GM10248 (cell line): ENCODE results near the gene FAM221A.
"Not testable (repeated sequence)": the region's sequence is repeated elsewhere in the genome, so short reads cannot be mapped to it uniquely, and the experiment has no call there.

Experiments
- CTCF ChIA-PET: fragments of 300-600 bp; sonication (Branson Sonifier 250); formaldehyde crosslinking; extraction: SDS; loops from one replicate; lab custom pipeline; 2021; ENCODE audit warnings: antibody characterized with exemption; lab: Yijun Ruan, JAX
- POLR2A ChIA-PET: fragments of 350-650 bp; sonication (Branson Sonifier 250); formaldehyde crosslinking; extraction: SDS; loops from one replicate; lab custom pipeline; 2020; ENCODE audit warnings: antibody characterized with exemption; lab: Yijun Ruan, JAX
- DNase-seq: peaks from one replicate; pipeline ENCODE4 v3.0.0; 2012; ENCODE audit errors: extremely low spot score
- TF ChIP-seq, protein P1 (sequence below): IDR thresholded peaks from 2 replicates; pipeline ENCODE4 v1.5.1; 2012; ENCODE audit warnings: mild to moderate bottlenecking, low read depth; ENCODE audit errors: extremely low read depth, missing control alignments, control extremely low read depth

FAM221A gene

DNA sequence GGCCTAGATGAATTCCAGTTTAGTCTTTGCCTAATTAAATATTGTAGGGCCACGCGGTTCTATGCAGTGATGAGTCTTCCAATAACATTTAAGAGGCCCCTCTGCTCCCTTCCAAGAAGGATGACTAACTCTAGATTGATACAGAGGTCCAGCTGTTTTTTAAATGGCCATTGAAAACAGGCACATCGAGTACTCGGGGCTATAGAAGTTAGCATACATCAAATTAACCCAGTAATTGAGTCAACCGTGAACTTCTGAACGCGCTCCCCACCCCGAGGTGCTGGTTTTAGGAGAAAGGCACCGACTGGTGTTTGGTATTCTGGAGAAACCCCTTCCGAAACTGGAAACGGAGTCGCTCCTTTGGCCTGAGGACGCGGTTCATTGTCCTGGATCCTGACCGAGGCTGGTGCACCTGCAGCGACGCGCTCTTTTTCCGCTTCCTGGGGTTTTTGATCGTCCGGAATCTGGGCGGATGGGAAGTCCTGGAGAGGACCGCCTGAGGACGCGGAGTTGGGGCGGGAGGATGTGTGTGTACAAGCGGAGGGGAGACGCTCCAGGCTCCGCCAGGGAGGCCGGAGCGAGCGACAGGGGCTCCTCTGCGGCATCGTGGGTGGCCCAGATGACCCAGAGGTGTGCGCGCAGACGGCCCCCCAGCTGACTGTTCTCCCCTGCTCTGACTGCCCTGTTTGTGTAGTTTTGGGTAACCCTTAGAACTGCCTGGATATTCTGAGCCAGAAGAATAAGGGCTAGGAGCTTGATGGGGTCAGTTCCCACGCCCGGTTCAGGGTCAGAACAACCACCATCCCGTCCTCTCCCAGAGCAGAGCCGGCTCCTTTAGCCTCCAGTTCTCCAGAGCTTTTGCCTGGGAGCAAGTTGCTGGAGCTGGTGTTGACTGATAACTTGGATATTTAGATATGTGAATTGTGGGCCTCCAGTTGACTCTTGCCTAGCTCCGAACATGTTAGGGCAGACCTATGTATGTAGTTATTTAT is 711 bp downstream of the FAM221A start:
- peak; percentile 50 for DNase-seq
- CTCF ChIA-PET: interaction anchor here (0.9 to 10.5 kb wide), 13 partner anchors 9 to 136 kb away, joined by 3 to 112 read pairs (median 4); partner anchors contain the start of gene STK31
- TF ChIP-seq, protein P1, sequence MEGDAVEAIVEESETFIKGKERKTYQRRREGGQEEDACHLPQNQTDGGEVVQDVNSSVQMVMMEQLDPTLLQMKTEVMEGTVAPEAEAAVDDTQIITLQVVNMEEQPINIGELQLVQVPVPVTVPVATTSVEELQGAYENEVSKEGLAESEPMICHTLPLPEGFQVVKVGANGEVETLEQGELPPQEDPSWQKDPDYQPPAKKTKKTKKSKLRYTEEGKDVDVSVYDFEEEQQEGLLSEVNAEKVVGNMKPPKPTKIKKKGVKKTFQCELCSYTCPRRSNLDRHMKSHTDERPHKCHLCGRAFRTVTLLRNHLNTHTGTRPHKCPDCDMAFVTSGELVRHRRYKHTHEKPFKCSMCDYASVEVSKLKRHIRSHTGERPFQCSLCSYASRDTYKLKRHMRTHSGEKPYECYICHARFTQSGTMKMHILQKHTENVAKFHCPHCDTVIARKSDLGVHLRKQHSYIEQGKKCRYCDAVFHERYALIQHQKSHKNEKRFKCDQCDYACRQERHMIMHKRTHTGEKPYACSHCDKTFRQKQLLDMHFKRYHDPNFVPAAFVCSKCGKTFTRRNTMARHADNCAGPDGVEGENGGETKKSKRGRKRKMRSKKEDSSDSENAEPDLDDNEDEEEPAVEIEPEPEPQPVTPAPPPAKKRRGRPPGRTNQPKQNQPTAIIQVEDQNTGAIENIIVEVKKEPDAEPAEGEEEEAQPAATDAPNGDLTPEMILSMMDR: no peak
- POLR2A ChIA-PET: interaction anchor here (1.0 kb wide), 1 partner anchor 1443 kb away, joined by 4 read pairs; no protein-coding TSS in a partner anchor

DNA sequence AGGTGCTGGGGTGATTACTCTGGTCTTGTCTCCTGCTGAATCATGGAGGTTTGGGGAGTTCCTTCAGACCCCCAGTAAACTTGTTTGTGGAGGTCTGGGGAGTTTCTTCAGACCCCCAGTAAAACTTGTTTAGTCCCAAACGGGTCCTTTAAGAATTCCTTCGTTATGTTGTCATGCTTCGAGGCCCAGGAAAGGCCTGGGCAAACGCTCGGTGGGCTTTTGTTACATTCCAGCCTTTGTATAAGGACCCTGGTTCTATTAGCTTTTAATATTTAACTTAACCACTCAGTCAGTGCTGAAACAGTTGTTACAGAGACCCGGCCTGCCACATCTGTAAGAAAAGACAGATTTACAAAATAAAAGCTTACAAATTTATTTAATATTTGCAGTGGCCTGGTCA is 4.0 kb downstream of the FAM221A start:
- DNase-seq, POLR2A ChIA-PET: not testable (repeated sequence)
- CTCF ChIA-PET: interaction anchor here (1.1 to 10.5 kb wide), 6 partner anchors 13 to 137 kb away, joined by 3 to 112 read pairs (median 4); no protein-coding TSS in a partner anchor

DNA sequence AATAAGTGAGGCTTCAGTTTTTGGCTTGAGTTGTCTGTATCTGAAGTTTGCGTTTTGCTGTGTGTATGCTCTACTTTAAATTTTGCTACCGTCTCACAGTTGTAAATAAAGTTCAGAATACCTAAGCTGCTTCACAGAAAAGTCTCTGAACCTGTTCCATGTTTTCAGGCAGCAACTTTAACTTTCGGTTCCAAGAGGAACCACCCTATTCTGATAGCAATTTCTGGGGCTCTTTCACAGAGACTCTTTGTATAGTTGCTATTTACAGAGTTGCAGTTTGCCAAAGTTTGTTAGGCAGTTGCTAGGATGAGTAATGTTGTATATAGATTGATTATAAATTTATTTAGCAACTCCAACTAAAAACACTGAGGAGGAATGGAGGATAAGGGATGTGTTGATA is 5.7 kb downstream of the FAM221A start:
- ChIA-PET POLR2A (no interaction called here), CTCF (interaction anchor here (1.1 to 10.5 kb wide), 4 partner anchors 11 to 115 kb away, joined by 3 to 112 read pairs (median 6); no protein-coding TSS in a partner anchor)

DNA sequence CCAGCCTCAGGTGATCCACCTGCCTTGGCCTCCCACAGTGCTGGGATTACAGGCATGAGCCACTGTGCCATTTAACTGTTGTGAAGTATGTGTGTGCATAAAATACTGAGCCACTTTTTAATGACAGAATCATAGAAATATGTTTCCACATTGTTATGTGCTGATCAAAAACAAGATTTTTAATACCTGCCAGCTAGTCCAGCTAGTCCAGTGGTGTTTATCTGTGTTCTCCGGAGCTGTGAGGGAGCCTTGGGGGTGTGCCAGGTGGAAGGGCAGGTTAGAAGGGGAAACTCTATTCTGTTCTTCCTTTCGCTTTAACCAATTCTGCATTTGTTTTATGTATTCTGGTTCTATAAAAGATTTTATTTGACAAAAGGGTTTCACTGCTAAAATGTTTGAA is 7.0 kb downstream of the FAM221A start:
- TF ChIP-seq, protein P1: no peak
- CTCF ChIA-PET: interaction anchor here (10.5 kb wide), 1 partner anchor 10 kb away, joined by 112 read pairs; no protein-coding TSS in a partner anchor
- POLR2A ChIA-PET: no interaction called here
- DNase-seq: no peak

More for the DNA sequence above, 5.7 kb downstream of the FAM221A start:
- TF ChIP-seq, protein P1: no peak
- no peak for DNase-seq

DNA sequence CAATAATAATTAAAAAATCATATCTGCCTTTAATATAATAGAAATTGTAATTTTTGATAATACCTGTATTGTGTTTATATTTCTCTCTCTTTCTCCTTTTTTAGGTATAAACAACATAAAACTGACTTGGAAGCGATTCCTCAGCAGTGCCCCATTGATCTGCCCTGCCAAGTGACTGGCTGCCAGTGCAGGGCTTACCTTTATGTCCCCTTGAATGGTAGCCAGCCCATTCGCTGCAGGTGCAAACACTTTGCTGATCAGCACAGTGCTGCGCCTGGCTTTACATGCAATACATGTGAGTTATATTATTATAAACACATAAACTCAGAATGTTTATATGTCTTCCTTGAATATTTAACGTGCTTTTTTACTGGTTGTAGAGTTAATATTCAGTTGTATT is 9.2 kb downstream of the FAM221A start:
- TF ChIP-seq, protein P1: no peak
- CTCF ChIA-PET: interaction anchor here (10.5 kb wide), 1 partner anchor 8 kb away, joined by 112 read pairs; no protein-coding TSS in a partner anchor
- POLR2A ChIA-PET: no interaction called here
- DNase-seq: no peak

DNA sequence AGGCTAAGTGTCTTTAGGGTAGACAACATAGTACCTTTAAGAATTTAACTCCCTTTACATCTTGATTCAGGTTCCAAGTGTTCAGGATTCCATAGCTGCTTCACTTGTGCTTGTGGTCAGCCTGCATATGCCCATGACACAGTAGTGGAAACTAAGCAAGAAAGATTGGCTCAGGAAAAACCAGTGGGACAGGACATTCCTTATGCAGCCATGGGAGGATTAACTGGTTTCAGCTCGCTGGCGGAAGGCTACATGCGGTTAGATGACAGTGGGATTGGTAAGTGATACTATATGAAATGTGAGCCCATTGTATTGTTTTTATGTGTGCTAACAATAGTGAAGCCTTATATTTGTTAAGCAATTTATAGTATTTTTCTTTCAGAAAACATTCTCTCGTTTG is 11.3 kb downstream of the FAM221A start:
- TF ChIP-seq, protein P1: no peak
- CTCF ChIA-PET: interaction anchor here (0.8 kb wide), 1 partner anchor 145 kb away, joined by 3 read pairs; no protein-coding TSS in a partner anchor
- DNase-seq: no peak
- POLR2A ChIA-PET: no interaction called here
